Smooth muscle cell (in vitro differentiated cells): Measurements from ENCODE around the gene HDDC2. TPM values are rescaled to one million over a fixed set of nuclear protein-coding genes. Genes with fewer than 3 reads are reported as not detected.

Experiments
- DNase-seq: peaks from one replicate; lab custom pipeline; 2025; ENCODE audit not compliant: unreplicated experiment; lab: John Stamatoyannopoulos, UW
- H2AFZ ChIP-seq: fragments of 200-600 bp; sonication (generic); 2 replicates; pipeline ENCODE4 v1.6.0; 2016; ENCODE audit warnings: antibody characterized with exemption, low read depth, mild to moderate bottlenecking
- H3F3A ChIP-seq: fragments of 200-600 bp; sonication (generic); 2 replicates; pipeline ENCODE4 v1.6.0; 2017; ENCODE audit warnings: antibody characterized with exemption, low read depth
- H3K27ac ChIP-seq: fragments of 200-600 bp; sonication (generic); 2 replicates; pipeline ENCODE4 v1.5.1; 2016; ENCODE audit warnings: low read depth, mild to moderate bottlenecking
- H3K27me3 ChIP-seq: fragments of 200-600 bp; sonication (generic); 2 replicates; pipeline ENCODE4 v1.6.1; 2016; ENCODE audit warnings: low read depth, mild to moderate bottlenecking
- H3K36me3 ChIP-seq: fragments of 200-600 bp; sonication (generic); 2 replicates; pipeline ENCODE4 v1.5.1; 2016; ENCODE audit warnings: low read depth
- H3K4me1 ChIP-seq: fragments of 200-600 bp; sonication (generic); 2 replicates; pipeline ENCODE4 v1.5.1; 2016; ENCODE audit warnings: low read depth
- H3K4me2 ChIP-seq: fragments of 200-600 bp; sonication (generic); 2 replicates; pipeline ENCODE4 v1.6.0; 2016; ENCODE audit warnings: mild to moderate bottlenecking
- H3K4me3 ChIP-seq: fragments of 200-600 bp; sonication (generic); 2 replicates; pipeline ENCODE4 v1.5.1; 2016; ENCODE audit warnings: mild to moderate bottlenecking
- H3K79me2 ChIP-seq: fragments of 200-600 bp; sonication (generic); 2 replicates; pipeline ENCODE4 v1.6.0; 2016; ENCODE audit warnings: low read depth, mild to moderate bottlenecking
- H3K9ac ChIP-seq: fragments of 200-600 bp; sonication (generic); 2 replicates; pipeline ENCODE4 v1.6.0; 2016; ENCODE audit warnings: low read depth
- H3K9me3 ChIP-seq: fragments of 200-600 bp; sonication (generic); replicated peaks from 2 replicates; pipeline ENCODE4 v1.5.1; 2016; ENCODE audit warnings: low read depth
- H4K20me1 ChIP-seq: fragments of 200-600 bp; sonication (generic); 2 replicates; pipeline ENCODE4 v1.6.0; 2016; ENCODE audit warnings: low read depth
- WGBS: methylation state at CpG from one replicate; pipeline ENCODE4 v1.1.7; 2016; ENCODE audit warnings: low lambda C conversion rate; 5-methylcytosine and 5-hydroxymethylcytosine counted together
- polyA plus RNA-seq: library from polyadenylated mRNA; unstranded; fragments of >200 nt; fragmentation: Nextera tagmentation; extraction: Ambion mirVana; gene quantifications from 2 replicates; pipeline ENCODE4 v1.2.1, GENCODE V29; 2016
- total RNA-seq: library from RNA; depleted of rRNA; stranded (reverse); fragments of >200 nt; gene quantifications from 2 replicates; pipeline ENCODE4 v1.2.3, GENCODE V29; 2014
- TF ChIP-seq, protein P1 (sequence below): fragments of 200-600 bp; sonication (generic); IDR thresholded peaks from 2 replicates; pipeline ENCODE4 v1.5.1; 2017; ENCODE audit warnings: borderline replicate concordance, mild to moderate bottlenecking, antibody characterized with exemption; ENCODE audit not compliant: insufficient read depth, poor library complexity, severe bottlenecking

HDDC2 gene
- total and polyA plus RNA-seq, 2 experiments from 2014 or later, result 104 to 114 TPM

DNA sequence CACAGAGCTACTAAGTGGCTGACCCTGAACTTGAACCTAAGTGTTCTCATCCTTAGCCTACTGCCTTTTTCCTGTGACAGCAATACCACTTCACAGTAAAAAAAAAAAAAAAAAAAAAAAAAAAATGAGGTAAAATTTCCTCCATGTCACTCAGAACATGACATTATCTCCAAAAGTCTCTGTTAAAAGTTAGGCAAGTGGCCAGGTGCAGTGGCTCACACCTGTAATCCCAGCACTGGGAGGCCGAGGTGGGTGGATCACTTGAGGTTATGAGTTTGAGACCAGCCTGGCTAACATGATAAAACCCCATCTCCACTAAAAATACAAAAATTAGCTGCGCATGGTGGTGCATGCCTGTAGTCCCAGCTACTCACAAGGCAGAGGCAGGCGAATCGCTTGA is 11.2 kb upstream of the HDDC2 start:
- 94% methylated on average over 4 of the region's 4 CpGs for WGBS
- Histone ChIP-seq H3K27me3 (no peaks in the 10 kb centered on the region), H3K4me2 (no peak overlapping the region), H3K27ac (no peak overlapping the region), H4K20me1 (no peaks in the 10 kb centered on the region), H3K79me2 (no peaks in the 10 kb centered on the region), H3K4me3 (no peak overlapping the region), H3K9me3 (no peaks in the 10 kb centered on the region), H3F3A (no peaks in the 10 kb centered on the region), H2AFZ (no peak overlapping the region), H3K9ac (no peak overlapping the region), H3K36me3 (no peaks in the 10 kb centered on the region), H3K4me1 (no peaks in the 10 kb centered on the region)
- no peak for DNase-seq
- TF ChIP-seq, protein P1, sequence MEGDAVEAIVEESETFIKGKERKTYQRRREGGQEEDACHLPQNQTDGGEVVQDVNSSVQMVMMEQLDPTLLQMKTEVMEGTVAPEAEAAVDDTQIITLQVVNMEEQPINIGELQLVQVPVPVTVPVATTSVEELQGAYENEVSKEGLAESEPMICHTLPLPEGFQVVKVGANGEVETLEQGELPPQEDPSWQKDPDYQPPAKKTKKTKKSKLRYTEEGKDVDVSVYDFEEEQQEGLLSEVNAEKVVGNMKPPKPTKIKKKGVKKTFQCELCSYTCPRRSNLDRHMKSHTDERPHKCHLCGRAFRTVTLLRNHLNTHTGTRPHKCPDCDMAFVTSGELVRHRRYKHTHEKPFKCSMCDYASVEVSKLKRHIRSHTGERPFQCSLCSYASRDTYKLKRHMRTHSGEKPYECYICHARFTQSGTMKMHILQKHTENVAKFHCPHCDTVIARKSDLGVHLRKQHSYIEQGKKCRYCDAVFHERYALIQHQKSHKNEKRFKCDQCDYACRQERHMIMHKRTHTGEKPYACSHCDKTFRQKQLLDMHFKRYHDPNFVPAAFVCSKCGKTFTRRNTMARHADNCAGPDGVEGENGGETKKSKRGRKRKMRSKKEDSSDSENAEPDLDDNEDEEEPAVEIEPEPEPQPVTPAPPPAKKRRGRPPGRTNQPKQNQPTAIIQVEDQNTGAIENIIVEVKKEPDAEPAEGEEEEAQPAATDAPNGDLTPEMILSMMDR, result no peak

DNA sequence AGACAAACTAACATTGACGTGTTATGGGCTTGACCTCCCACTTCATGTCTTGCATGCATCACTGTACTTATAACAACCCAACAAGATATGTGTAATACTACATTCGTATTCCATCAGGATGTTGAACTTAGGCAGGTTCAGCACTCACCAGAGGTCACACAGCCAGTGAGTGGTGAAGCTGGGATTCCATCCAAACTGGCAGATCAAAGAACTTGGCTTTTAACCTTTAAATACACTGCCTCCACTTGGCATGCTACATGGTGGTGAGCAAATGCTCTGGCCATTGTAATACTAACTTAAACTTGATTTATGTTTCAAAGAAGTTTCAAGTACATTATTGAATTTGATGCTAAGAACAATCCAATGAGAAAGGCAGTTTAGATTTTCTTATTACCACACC is 10.7 kb upstream of the HDDC2 start:
- Histone ChIP-seq H3K4me3 (no peak overlapping the region), H3K27ac (no peak overlapping the region), H3K4me1 (no peaks in the 10 kb centered on the region), H3K9ac (no peak overlapping the region), H3K4me2 (no peak overlapping the region), H3K27me3 (no peaks in the 10 kb centered on the region), H3K36me3 (no peaks in the 10 kb centered on the region), H3K9me3 (no peaks in the 10 kb centered on the region), H3K79me2 (no peaks in the 10 kb centered on the region), H4K20me1 (no peaks in the 10 kb centered on the region), H2AFZ (no peak overlapping the region), H3F3A (no peaks in the 10 kb centered on the region)
- 81% methylated on average over 2 of the region's 2 CpGs for WGBS
- TF ChIP-seq, protein P1, result no peak
- no peak for DNase-seq

DNA sequence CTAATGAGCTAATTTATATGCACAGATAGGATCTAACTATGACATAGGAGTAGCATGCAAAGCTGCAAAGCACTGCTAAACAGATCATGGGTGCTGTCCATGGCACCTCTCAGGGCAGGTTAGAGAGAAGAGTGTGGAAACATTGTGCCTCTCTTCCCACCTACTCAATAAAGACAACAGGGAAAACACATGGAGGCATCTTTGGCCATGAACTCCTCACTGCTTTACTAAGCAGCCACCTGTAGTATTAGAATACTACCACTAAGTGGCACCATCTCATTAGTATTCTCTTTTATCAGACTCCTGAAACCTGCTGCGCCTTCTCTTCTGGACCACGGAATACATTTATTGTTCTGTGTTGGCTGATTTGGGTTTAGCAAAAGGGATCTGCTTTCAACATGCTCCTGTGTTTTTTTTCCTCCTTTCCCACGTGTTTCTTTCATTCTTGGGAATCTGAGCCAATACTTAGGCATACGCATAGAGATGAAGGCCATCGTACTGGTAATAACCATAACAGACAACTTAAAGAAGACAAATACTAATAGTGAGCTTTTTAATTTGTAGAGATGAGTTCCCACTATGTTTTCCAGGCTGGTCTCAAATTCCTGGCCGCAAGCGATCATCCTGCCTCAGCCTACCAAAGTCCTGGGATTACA is 9.4 kb upstream of the HDDC2 start:
- H3K27ac ChIP-seq, result no peak overlapping the region
- H3F3A ChIP-seq, result no peaks in the 10 kb centered on the region
- TF ChIP-seq, protein P1, result peak; percentile 85
- H4K20me1 ChIP-seq, result no peaks in the 10 kb centered on the region
- H3K27me3 ChIP-seq, result no peaks in the 10 kb centered on the region
- H3K79me2 ChIP-seq, result no peaks in the 10 kb centered on the region
- no peak overlapping the region for H3K9ac ChIP-seq
- no peaks in the 10 kb centered on the region for H3K36me3 ChIP-seq
- H3K4me2 ChIP-seq, result no peak overlapping the region
- DNase-seq, result no peak
- H3K4me3 ChIP-seq, result no peak overlapping the region
- no peaks in the 10 kb centered on the region for H3K4me1 ChIP-seq
- 50% methylated on average over 7 of the region's 7 CpGs for WGBS
- H3K9me3 ChIP-seq, result no peaks in the 10 kb centered on the region
- H2AFZ ChIP-seq, result no peak overlapping the region
